HG03558 (cell line): ENCODE results near the gene TAS2R20.
"Not testable (repeated sequence)": the region's sequence is repeated elsewhere in the genome, so short reads cannot be mapped to it uniquely, and the experiment has no call there.

Experiments used
- ATAC-seq: cut with Tn5 transposase; IDR thresholded peaks from one replicate; pipeline ENCODE4 v1.9.1; 2021; ENCODE audit warnings: moderate number of reproducible peaks; ENCODE audit not compliant: unreplicated experiment; ENCODE audit errors: extremely low read depth

Gene TAS2R20, protein sequence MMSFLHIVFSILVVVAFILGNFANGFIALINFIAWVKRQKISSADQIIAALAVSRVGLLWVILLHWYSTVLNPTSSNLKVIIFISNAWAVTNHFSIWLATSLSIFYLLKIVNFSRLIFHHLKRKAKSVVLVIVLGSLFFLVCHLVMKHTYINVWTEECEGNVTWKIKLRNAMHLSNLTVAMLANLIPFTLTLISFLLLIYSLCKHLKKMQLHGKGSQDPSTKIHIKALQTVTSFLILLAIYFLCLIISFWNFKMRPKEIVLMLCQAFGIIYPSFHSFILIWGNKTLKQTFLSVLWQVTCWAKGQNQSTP

DNA sequence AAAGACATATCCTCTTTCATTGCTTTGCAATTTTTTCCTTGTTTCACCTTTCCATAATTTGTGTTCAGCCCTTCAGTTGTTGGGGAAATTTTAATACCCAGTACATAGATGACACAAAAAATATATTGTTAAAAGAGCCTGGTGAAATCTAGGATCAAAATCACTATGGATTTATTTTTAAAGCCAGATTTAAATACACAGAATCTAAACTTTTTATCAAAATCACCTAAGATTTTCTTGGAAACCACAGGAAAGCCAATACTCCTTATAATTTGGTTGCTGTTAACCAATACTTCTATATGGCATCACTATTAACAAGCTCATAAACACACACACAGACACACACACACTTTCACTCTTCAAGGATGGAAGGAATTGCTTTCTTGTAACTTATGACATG, at the start of gene TAS2R20:
Gene TAS2R20 (minus strand): TSS at position 101 of the 400 bp plus-strand sequence. CDS start 429 bp downstream, outside the sequence.
- no peak for ATAC-seq

DNA sequence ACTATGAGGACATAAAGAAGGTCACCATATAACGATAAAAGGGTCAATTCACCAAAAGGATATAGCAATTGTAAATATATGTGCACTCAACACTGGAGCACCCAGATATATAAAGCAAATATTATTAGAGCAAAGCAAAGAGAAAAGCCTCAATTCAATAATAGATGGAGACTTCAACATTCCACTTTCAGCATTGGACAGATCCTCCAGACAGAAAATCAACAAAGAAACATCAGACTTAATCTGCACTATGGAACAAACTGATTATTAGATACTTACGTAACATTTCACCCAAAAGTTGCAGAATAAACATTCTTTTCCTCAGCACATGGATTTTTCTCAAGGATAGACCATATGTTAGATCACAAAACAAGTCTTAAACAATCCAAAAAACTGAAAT, 43.3 kb upstream of the TAS2R20 start:
- not testable (repeated sequence) for ATAC-seq

DNA sequence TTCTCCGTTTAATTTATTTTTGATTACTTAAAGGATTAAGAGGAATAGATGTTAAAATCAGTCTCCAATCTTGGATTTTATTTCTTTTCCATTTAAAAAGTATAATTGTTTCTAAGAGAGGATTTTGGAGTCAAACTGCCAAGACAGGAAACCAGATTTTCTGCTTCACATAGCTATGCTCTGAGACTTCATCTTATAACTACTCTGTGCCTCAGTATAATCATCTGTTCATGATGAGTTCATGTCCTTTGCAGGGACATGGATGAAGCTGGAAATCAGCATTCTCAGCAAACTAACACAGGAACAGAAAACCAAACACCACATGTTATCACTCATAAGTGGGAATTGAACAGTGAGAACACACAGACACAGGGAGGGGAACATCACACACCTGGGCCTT, 42.1 kb upstream of the TAS2R20 start:
- no peak for ATAC-seq

DNA sequence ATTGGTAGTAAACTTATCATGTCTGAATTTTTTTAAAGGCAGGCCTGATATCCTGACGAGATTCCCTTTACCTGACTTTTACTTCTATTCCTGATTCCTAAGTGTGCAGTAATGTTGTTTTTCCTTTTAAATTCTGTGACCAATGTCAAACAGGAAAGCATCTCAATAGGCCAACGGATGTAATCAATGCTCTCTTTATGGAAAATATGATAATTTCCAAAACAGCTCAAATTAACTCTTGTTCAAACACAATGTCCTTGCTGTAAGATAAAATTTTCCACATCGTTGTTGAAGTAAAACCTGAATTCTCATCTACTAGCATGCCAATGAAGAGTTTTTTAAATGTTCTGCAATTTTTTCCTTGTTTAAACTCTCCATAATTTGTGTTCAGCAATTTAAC, 41.1 kb upstream of the TAS2R20 start:
- ATAC-seq, result no peak

DNA sequence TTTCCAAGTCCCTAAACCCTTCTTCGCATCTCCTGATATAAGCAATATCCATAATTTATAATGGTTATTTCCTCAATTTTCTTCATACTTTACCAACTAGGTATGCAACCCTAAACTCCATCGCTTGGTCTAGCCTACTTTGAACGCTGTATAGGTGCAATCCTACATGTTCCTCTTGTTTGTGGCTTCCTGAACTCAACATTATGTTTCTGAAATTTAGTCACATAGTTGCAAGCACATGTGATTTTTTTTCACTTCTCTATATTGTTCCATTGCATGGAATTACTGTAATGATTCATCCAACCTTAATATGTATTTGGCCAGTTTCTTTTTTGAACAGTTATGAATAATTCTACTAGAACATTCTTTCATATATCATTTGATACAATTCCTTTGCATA, 35.9 kb upstream of the TAS2R20 start:
- ATAC-seq, result not testable (repeated sequence)

DNA sequence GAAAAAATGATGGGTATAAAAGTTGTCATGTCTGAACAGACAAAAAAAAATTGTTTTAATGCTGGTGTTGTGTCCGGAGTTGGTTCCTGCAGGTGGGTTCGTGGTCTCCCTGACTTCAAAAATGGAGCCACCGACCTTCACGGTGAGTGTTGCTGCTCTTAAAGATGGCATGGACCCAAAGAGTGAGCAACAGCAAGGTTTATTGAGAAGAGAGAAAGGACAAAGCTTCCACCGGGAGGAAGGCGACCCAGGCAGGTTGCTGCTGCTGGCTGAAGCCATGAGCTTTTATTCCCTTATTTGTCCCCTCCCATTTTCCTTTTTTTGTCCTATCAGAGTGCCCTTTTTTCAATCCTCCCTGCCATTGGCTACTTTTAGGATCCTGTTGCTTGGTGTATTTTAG, 33.2 kb upstream of the TAS2R20 start, which contains the start of gene TAS2R31:
Gene TAS2R31 (minus strand): TSS at position 101 of the 400 bp plus-strand sequence. CDS start 72 bp downstream, at position 29.
- ATAC-seq, result no peak

DNA sequence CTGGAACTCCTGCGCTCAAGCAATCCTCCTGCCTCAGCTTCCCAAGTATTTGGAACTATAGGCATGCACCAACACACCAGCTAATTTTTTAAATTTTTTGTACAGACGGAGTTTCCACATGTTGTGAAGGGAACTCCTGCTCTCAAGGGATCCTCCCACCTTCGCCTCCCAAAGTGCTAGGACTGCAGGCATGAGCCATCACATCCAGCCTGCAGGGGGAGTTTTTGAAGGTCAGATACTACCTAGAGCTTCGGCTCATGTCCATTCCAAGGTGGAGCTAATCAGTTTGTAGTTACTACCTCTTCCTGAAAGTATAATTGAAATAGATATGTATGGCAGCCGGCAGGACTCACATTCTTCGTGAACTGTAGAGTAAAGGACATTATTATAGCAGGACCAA, 28.0 kb upstream of the TAS2R20 start:
- ATAC-seq, result no peak

DNA sequence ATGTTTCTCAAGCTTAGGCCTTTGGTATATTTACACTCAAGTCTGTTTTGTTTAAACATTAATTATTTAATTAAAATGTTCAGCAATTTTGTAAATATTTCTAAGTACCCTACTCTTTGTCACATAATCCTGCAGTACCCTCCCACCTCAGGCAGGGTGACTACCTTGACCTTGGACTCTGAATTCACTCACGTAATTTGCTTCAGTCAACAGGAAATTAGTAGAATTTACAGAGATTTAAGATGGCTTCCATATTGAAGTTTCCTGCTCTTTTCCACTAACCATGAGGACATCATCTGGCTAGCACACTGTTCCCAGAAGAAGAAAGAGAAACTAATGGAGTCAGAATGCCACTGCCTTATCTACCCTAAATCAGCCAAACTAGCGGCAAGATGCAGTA, 25.3 kb upstream of the TAS2R20 start:
- no peak for ATAC-seq

DNA sequence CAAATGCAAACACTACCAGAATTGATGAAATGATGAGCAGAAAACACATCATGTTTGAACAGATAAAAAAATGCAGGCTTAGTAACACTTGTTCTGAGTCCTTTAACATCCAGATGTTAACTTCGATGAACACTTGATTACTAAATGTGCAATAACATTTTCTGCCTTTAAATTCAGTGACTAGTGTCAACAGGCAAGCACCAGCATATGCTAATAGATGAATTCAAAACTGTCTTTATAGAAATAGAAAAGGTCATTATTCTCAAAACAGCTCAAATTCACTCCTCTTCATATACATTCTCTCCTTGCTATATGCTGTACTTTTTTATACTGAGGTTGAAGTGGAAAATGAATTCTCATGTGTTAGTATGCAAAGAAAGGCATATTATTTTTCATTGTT, 24.4 kb upstream of the TAS2R20 start, which contains the start of gene TAS2R19:
Gene TAS2R19 (minus strand): TSS at position 101 of the 400 bp plus-strand sequence. CDS start 49 bp downstream, at position 52.
- ATAC-seq, result no peak

DNA sequence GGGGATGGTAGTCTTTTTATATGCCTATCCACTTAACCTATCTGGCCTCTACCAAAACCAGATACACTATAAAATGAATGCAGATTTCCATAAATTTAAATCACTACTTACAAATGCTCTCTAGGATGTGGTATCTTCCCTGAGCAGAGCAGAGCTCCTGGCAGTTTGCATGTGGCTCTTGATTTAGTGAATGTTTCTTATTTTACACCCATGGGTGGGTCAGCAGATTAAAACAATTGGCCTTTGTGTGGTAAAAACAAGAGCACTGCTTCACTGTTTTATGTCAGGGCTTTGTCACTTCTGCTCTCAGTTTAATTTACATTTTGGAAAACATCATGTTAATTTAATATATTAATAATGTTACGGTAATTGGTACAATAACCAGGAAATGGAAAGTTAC, 18.8 kb upstream of the TAS2R20 start:
- no peak for ATAC-seq

DNA sequence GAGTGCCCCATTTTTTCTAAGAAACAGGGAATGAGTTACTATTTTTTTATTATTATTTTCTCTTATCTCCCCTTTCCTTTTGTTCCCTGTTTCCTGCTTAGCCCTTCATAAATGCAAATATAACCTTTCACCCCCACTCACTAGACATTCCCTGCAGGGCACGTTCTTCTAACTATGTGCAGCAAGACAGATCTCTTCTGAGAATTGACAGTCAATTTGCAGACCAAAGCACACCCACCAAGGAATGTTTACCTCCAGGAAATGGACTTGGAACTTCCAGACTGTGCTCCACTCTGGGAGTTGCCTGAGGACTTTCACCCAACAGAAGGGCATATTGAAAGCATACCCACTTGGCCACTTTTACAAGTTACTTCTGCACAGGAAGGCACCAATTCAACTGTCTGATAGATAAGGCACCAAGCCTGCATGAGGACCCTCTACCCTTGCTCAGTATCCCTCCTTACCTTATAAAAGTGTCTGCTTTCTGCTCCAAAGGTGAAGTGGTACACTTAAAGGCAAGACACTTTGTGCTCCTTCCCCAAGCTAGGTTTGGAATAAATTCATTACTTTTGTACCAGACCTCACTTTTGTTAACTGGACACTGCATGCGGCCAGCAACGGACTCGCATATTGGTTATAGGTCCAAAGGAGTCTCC, 17.8 kb upstream of the TAS2R20 start:
- ATAC-seq, result no peak

DNA sequence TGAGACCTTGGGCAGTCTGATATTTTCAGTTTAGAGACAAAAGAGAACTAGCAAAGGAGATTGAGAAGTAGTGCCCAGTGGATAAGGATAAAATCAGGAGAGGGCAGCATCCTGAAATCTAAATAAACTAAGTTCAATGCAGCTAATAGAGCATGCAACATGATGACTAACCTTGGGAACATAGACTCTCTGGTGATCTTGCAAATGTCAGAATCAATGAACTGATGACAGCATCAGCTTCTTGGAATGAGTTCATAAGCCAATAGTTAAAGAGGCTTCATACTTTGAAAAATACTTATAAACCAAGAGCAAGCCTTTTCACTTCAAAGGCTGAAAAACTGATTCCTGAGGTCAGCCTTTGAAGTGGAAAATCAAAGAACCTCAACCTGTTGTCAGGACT, 16.1 kb upstream of the TAS2R20 start:
- ATAC-seq, result no peak

DNA sequence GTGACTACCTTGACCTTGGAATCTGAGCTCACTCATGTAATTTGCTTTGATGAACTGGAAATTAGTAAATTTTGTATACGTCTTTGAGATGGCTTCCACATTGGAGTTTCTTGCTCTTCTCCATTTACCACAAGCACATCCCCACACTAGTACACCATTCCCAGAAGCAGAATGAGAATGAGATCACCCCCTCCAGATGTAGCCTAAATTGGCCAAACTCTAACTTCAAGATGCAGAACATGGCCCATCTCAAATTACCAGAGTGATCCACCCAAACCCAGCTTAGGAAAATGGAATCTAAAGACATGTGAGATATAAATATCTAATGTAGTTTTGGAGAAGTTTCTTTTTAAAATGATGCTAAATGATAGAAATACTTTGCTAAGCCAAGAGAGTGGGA, 9.5 kb upstream of the TAS2R20 start:
- no peak for ATAC-seq

DNA sequence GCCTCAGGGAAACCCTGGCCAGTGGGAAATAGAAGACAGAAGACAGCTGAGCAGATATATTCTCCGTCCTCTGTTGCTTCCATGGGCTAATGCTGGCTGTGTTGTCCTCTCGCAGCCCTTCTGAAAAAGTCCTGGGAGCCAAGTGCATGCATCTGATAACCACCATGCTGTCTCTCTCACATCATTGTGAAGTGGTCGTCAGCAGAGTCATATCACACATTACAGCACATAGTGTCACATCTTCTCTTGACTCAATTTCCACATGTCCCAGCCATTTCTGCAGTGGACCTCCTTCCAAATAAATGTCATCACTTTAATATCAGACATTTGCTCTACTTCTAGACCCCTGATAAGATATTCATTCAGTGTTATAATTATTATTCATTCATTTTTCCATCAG, 3.8 kb downstream of the TAS2R20 start:
- ATAC-seq, result no peak

DNA sequence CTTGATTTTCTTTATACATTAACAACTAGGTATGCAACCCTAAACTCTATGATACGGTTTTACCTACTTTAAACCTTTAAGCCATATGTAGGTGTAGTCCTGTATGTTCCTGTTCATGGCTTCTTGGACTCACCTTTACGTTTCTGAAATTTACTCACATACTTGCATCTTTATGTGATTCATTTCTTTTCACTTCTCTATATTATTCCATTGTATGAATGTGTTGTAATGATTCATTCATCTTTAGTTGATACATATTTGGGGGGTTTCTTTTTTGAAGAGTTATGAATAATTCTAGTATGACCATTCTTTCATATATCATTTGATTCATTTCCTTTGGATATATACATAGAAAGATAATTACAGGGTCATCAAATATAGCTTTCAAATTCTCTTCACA, 9.0 kb downstream of the TAS2R20 start:
- no peak for ATAC-seq

DNA sequence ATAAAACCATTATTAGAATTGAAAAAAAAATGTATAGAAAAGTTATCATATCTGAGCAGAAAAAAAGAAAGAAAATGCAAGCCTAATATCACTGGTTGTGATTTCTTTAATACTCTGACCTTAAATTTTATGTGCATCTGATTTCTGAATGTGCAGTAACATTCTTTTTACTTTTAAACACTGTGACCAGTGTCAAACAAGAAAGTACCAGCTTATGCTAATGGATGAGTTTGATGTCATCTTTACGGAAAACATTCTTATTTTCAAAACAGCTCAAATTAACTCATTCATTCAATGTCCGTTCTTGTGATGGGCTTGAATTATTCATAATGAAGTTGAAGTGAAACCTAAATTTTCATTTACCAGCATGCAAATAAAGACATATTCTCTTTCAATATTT, 11.3 kb downstream of the TAS2R20 start, which contains the start of gene TAS2R50:
Gene TAS2R50 (minus strand): TSS at position 101 of the 400 bp plus-strand sequence. CDS start 52 bp downstream, at position 49.
- ATAC-seq, result no peak

DNA sequence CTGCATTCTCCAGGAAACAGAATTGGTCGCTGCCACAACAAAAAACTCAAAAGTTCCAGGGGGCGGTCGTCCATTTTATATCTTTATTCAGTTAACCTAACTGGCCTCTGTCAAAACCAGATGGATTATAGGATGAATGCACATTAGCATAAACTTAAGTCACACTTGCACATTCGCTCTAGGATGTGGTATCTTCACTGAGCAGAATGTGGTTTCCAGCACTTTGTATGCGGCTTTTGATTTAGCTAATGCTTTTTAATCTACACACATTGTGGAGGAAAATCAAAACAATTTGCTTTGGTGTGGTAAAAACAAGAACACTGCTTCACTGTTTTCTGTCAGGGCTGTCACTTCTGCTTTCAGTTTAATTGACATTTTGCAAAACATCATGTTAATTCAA, 15.9 kb downstream of the TAS2R20 start:
- no peak for ATAC-seq

DNA sequence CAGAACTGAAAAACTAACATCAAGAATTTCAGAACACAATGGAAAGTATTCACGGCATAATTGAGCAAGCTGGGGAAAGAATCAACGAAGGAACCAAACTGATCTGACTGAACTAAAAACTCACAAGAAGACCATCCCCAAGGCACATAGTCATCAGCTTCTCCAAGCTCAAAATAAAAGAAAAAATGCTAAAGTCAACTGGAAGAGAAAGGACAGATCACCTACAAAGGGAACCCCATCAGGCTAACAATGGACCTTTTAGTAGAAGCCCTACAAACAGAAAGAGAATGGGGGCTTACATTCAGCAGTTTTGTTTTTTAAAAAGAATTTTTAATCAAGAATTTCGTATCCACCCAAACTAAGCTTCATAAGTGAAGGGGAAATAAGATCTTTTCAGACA, 23.1 kb downstream of the TAS2R20 start:
- no peak for ATAC-seq

DNA sequence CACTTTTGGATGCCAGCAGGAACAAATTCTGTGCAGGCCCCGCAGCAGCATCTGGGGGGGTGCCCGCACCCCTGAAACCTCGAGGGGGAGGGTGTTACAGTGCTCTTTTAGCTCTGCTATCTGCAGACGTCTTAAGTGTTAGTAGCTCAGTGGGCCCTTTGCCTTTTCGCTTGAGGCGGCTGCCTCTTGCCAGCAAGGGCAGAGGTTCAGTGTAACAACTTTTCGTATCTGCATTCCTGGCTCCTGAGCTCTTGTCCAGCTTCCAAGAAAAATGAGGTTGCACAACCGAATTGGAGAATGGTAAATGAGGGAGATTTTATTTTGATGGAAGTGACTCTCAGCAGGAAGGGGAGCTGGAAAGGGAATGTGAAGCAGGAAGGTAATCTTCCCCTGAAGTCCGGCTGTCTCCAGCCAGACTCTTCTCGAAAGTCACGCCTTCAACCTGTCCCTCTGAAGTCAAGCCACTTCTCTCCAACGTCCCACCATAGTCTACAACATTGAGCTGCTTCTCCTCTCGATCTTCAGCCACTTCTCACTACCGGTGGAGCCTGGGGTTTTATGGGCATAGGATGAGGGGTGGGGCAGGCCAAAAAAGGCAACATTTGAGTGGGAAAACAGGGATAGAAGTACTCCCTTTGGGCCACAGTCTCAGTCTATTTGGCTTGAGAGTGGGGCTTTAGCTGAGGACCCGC, 29.2 kb downstream of the TAS2R20 start:
- ATAC-seq, result no peak

DNA sequence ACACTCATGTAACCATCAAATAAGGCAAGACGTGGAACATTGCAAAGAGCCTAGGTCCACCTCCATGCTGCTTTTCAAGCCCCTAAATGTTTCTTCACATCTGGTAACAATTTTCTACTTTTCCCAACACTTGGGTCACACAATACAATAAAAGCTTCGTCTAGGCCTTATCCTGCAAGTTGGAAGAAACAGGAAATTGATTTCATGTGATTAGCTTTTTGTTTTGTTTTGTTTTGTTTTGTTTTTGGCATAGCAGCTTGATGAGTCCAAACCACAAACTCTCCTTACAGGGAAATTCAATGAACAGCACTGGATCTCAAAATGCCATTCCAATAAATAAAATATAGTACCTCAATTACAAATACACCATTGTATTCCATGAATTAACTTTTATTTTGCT, 30.7 kb downstream of the TAS2R20 start:
- no peak for ATAC-seq

DNA sequence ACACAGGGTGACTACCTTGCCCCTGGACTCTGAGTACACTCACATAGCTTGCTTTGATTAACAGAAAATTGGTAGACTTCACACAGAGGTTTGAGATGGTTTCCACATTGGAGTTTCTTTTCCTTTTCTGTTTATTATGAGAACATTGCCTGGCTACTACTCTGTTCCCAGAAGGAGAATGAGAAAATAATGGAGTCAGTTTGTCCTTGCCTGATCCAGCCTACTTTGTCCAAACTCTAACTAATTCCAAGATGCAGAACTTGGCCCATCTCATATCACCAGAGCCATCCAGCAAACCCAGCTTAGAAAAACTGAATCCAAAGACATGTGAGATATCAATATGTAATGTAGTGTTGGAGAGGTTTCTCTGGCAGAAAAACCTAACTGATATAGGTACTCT, 31.8 kb downstream of the TAS2R20 start:
- ATAC-seq, result no peak
